HG03135 (cell line): ENCODE measurements around the gene DNAJB9.
A peak's percentile ranks its signal among the peaks of the same experiment; 100 is the strongest.
"Not testable (repeated sequence)": the region's sequence is repeated elsewhere in the genome, so short reads cannot be mapped to it uniquely, and the experiment has no call there.

Source experiments
- ATAC-seq: cut with Tn5 transposase; IDR thresholded peaks from one replicate; pipeline ENCODE4 v1.9.1; 2021; ENCODE audit warnings: mild to moderate bottlenecking, moderate library complexity; ENCODE audit not compliant: unreplicated experiment

The DNAJB9 gene

DNA sequence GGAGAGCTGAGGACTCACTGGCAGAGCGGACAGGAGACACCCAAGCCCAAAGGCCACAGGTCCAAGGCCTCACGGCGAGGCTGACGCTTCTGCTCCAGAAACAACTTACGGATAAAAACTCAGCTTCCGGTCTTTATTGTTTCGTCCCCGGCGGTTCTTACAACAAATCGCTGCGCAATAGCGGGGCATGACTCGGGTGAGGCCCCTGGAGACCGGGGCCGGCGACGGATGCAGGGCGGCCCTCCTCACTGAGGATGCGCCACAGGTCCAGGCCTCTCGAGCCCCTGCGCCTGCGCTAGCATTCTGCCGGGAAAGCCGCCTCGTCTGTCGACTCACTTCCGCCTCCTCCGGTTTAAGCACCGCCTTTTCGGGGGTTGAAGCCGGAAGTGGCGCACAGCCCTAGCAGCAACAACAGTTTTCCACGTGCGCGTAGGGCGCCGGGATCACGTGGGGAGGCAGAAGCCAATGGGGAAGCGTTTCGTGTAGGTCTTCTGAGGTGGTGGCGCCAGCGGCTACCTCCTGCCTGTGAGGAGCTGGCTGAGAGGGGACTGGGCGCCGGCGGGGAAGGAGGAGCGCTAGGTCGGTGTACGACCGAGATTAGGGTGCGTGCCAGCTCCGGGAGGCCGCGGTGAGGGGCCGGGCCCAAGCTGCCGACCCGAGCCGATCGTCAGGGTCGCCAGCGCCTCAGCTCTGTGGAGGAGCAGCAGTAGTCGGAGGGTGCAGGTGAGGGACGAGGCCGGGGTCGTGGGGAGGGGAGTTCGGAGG lies at the start of gene DNAJB9, which contains the start of gene THAP5:
Gene DNAJB9, plus strand, starts transcription at position 494 of the 765 bp plus-strand sequence. CDS start 1,853 bp downstream, outside the sequence.
Gene THAP5, minus strand, starts transcription at position 326 of the 765 bp plus-strand sequence. Its CDS starts 137 bp downstream, at position 189.
- peak; percentile 96 for ATAC-seq

DNA sequence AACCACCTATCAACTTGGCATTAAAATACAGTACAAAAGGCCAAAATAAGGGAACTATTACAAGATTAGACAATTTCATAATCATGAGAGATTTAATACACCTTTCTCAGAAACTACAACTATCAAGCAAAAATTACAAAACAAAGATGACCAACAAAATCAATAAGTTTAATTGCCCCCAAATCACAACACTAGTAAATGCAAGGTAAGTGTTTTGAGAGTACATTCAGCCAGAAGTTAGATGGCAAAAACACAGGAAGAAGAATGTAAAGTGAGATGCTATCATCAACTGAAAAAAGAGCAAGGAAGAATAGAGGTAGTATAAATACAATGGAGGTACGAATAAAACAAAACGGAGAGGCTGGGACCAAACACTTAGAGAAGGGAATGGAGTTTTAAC lies 46.9 kb upstream of the DNAJB9 start:
- no peak for ATAC-seq

DNA sequence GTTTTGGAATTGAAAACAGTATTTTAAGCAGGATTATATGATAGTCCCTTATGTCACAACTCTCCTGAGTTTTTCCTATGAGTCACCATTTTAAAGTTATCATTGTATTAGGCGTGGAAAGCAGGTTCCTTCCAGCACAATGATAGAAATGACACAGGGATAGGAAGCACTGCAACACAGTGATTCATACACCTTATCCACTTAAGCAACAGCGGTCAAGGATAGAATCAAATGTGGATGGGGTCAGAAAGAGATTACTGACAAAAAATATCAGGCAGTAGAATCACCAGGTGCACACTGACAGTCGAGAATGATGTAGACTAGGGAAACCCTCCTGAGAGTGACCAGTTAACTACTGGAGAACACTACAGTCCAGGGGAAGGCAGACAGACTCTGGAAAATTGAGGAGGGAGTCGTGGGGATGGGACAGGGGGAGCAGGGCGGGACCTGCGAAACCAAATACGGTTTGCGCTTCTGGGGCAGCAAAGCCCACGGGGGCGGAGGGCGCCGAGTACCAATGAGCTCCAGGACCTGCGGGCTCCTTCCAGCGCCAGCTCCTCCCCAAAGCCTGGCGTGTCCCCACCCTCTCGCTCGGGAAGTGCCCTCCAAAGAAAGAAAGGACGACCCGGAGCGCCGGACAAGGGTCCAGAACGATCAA lies 44.2 kb upstream of the DNAJB9 start:
- peak; percentile 40 for ATAC-seq

DNA sequence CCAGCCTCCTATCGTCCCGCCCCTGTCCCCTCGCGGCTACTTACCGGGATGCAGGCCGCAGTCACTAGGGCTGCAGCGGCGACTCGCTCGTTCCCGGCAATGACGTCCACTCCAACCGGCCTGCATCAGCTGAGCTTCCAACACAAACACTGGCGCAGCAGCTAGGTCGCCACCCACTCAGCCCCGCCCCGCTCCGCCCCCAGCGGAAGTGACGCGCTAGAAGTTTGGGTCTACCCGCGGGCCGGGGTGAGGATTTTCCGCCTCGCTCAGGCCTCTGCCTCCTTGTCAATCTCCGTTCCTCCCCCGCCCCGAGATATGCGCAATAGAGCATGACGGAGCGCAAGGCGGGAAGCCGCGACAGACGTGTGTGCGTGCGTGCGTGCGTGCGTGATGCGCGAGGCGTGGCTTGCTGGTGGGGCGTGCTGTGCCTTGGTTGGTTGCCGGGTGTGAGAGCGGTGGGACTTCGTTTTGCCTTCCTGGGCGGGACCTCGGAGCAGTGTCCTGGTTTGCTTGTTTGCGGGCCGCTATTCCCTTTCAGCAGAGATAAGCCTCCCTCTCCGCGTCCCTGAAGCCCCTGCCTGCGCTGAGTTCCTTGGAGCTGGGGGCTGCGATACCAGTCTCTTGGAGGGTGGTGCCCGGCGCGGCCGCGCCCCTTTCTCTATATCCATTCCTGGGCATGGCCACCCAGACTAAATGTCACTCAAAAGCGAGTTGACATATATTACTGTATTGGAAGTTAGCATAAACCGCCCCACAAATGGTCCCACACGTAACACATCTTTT lies 43.5 kb upstream of the DNAJB9 start, which contains the start of gene PNPLA8:
Gene PNPLA8, minus strand, starts transcription at position 151 of the 783 bp plus-strand sequence. CDS start 10,644 bp downstream, outside the sequence.
- ATAC-seq: peak; percentile 97

DNA sequence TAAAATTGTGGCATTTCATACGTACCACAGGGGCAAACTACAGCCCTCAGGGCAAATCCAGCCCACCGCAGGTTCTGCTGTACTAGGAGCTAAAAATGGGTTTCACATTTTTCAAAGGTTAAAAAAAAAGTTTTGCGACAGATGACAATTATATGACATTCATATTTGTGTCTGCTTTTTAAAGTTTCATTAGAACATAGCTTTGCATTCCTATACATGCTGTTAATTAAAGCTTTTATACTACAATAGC lies 43.0 kb upstream of the DNAJB9 start:
- ATAC-seq: no peak

DNA sequence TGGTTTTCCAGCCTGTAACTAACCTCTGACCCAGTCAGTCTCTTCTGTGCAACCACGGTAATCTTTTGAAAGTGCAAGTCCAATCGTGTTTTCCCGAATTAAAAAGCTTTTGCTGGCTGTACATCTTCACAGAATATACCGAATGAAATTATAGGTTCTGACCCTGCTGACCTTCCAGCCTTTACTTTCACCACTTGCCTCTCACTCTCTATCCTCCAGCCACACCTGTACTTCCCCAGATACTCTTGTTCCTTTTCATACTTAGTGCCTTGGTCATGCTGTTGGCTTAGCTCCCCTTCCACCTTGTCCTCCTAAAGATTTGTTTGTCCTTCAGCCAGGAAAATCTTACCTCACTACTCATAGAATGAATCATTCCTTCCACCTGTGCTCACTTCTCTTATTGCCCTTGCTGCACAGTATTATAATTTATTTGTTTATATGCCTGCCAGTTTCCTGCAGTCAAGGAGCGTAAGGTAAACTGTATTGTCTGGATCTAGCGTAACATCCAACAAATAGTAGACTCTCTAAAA lies 41.4 kb upstream of the DNAJB9 start:
- no peak for ATAC-seq

DNA sequence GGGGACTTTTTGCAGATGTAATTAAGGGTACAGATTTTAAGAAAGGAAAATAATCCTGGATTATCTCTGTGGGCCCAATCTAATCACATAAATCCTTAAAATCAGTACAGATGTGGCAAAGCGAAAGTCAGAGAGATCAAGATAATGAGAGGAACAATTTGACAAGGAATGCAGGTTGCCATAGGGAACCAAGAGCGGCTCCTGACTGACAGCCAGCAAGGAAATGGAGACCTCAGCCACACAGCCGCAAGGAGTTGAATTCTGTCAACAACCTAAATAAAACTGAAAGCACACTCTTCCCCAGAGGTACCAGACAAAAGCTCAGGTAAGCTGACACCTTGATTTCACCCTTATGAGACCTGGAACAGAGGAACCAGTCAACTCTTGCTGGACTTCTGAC lies 40.3 kb upstream of the DNAJB9 start:
- no peak for ATAC-seq

DNA sequence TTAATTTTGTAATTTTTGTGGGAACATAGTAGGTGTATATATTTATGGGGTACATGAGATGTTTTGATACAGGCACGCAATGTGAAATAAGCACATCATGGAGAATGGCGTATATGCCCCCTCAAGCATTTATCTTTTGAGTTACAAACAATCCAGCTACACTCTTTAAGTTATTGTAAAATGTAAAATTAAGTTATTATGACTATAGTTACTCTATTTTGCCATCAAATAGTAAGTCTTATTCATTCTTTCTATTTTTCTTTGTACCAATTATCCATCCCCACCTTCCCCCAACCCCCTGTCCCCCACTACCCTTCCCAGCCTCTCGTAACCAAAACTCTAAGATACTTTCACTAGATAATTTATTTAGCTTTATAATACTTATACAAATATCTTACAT lies 36.0 kb upstream of the DNAJB9 start:
- ATAC-seq: no peak

DNA sequence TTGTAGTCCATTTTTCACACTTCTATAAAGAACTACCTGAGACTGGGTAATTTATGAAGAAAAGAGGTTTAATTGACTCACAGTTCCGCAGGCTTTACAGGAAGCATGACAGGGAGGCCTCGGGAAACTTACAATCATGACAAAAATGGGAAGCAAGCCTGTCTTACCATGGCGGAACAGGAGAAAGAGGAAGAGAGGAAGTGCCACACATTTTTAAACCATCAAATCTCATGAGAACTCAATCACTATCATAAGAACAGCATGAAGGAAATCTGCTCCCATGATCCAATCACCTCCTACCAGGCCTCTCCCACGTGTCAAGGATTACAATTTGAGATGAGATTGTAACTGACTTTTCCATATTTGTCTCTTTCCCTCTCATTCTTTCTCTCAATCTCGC lies 34.4 kb upstream of the DNAJB9 start:
- no peak for ATAC-seq

DNA sequence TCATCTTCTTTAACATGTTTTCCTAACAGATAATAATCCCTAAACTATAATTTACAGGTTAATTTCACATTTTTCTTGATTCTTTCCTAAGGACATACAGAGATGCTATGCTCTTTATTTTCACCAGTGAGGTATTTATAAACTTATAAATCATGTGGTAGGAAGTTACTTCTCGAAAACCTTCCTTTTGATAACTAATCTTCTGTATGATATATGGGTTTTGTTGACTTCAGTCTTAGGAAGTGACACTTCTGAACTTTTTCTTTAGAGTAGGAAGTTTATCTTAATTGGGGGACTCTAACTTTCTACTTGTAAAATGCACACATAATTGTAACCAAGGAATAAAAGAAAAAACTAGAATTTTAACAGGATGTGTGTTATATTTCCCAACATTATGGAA lies 33.9 kb upstream of the DNAJB9 start:
- no peak for ATAC-seq

DNA sequence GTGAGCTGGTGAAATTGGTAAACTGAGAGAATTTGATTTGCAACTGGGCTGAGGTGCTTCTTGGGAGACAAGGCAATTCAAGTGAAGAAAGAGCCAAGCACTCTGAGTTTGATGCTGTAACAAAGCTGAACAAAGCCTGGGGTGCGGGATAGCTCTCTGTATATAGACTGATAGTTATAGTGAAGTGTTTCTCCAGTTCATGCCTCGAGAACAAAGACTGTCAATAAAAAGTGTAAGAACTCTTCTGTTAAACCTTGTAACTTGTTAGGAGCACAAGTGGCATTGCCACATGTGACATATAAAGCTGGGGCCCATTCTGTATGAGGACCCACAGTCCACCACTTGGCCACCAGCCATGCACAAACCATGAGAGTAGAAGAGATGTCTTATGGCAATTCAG lies 32.4 kb upstream of the DNAJB9 start:
- ATAC-seq: no peak

DNA sequence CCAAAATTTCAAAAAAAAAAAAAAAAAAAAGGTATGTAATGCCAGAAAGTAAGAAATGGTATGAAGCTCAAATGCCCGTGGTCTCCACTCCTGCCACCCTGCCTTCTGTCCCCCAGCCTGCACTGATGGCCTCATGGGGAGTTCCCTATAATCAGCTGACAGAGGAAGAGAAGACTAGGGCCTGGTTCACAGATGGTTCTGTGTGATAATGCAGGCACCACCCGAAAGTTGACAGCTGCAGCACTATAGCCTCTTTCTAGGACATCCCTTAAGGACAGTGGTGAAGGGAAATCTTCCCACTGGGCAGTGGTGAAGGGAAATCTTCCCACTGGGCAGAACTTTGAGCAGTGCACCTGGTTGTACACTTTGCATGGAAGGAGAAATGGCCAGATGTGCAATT lies 31.4 kb upstream of the DNAJB9 start:
- ATAC-seq: not testable (repeated sequence)

DNA sequence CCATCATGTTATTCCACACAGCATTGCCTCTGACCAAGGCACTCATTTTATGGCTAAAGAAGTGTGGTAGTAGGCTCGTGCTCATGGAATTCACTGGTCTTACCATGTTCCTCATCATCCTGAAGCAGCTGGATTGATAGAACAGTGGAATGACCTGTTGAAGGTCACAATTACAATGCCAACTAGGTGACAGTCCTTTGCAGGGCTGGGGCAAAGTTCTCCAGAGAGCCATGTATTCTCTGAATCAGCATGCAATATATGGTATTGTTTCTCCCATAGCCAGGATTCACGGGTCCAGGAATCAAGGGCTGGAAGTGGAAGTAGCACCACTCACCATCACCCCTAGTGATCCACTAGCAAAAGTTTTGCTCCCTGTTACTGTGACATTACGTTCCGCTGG lies 31.0 kb upstream of the DNAJB9 start:
- ATAC-seq: not testable (repeated sequence)

DNA sequence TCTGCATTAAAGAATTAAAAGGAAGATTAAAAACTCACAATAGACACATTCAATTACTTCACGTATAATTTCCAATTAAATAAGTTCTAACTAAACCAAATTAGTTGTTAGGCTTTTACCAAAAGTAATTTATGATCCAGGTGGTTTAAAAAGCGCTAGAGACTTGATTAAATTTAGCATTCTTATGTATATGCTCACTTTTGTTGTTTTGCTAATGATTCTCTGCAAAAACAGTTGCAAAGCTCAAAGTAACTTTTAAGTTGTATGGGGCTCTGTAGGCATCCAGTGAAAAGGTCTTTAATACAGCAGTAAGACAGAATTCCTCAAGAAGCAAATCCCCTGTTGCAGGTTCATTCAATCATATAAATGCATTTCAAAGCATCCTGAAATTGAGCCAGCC lies 28.2 kb upstream of the DNAJB9 start:
- ATAC-seq: no peak

DNA sequence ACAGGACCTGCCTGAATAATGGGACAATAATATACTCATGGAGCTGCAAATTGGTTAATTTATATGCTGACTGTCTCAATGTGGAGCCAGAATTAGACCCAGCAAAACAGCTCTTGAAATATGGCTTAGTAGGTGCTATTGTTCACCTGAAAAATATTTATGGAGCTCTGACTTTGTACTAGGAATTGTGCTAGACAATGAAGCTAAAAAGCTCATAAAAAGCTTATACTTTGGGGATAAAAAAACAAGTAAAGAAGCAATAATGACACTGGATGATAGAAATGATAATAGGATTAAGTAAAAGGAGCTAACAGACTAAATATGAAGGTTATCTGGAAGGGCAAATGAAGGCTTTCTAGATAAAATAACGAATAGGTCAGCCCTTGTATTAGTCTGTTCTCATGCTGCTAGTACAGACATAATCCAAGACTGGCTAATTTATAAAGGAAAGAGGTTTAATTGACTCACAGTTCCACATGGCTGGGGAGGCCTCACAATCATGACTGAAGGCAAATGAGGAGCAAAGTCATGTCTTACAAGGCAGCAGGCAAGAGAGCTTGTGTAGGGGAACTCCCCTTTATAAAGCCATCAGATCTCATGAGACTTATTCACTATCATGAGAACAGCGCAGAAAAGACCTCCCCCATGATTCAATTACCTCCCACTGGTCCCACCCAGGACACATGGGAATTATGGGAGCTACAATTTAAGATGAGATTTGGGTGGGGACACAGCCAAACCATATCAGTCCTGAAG lies 21.4 kb upstream of the DNAJB9 start:
- ATAC-seq: not testable (repeated sequence)

DNA sequence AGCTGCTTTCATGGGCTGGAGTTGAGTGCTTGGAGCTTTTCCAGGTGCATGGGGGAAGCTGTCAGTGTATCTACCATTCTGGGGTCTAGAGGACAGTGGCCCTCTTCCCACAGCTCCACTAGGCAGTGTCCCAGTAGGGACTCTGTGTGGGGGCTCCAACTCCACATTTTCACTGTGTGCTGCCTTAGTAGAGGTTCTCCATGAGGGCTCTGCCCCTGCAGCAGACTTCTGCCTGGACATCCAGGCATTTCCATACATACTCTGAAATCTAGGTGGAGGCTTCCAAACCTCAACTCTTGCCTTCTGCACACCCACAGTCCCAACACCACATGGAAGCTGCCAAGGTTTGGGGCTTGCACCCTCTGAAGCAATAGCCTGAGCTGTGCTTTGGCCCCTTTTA lies 13.0 kb upstream of the DNAJB9 start:
- ATAC-seq: not testable (repeated sequence)

DNA sequence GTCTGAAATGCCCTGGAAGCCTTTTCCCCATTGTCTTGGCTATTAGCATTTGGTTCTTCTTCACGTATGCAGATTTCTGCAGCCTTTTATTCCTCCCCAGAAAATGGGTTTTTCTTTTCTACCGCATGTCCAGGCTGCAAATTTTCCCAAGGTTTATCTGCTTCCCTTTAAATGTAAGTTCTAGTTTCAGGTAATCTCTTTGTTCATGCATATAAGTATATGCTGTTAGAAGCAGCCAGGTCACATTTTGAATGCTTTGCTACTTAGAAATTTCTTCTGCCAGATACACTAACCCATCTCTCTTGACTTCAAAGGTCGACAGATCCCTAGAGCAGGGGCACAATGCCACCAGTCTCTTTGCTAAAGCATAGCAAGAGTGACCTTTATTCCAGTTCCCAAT lies 12.5 kb upstream of the DNAJB9 start:
- ATAC-seq: no peak

DNA sequence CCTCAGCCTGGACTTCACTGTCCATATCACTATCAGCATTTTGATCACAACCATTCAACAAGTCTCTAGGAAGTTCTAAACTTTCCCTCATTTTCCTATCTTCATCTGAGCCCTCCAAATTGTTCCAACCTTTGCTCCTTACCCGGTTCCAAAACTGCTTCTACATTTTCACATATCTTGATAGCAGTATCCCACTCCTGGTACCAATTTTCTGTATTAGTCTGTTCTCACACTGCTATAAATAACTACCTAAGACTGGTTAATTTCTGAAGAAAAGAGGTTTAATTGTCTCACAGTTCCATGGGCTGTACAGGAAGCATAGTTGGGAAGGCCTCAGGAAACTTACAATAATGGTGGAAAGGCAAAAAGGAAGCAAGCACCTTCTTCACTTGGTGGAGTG lies 12.1 kb upstream of the DNAJB9 start:
- ATAC-seq: no peak

DNA sequence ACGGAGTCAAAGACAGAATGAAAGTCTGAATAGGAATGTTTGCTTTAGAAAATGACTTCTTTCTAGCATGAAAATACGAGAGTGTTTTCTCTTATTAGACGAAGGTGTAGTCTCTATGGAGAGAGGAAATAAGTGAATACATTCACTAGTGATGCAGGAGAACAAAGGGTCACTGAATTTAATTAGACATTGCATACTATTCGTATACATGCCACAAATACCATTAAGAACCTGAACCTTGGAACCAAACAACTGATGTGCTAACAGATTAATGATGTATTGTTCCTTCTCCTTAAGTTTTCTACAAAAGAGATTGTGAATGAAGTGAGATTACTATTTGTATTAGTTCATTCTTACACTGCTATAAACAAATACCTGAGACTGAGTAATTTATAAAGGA lies 10.4 kb upstream of the DNAJB9 start:
- no peak for ATAC-seq

DNA sequence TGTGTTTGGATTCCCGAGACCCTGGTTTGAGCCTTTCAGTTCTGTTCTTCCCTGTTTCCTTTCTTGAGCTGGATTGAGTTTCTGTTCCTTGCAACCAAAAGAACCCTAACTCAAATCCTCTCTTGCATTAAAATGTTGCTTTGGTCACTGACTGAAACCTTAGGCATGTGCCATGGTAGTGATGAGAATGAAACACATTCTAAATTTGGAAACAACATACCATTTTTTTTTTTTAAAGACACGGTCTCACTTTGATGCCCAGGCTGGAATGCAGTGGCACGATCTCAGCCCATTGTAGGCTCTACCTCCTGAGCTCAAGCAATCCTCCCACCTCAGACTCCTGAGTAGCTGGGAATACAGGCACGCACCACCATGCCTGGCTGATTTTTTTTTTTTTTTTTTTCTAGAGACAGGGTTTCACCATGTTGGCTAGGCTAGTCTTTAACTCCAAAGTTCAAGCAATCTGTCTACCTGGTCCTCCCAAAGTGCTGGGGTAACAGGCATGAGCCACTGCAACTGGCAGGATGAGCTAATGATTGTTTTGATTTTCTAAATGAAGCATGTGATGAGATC lies 8.5 kb upstream of the DNAJB9 start:
- no peak for ATAC-seq
